Embryonic facial prominence (tissue), 1 donor: Measurements from ENCODE around the gene SLC2A10.
A peak's percentile ranks its signal among the peaks of the same experiment; 100 is the strongest.

Experiments used
- DNase-seq: peaks from one replicate; pipeline ENCODE4 v3.0.0-alpha.2; 2016; ENCODE audit errors: extremely low spot score

The SLC2A10 gene

DNA sequence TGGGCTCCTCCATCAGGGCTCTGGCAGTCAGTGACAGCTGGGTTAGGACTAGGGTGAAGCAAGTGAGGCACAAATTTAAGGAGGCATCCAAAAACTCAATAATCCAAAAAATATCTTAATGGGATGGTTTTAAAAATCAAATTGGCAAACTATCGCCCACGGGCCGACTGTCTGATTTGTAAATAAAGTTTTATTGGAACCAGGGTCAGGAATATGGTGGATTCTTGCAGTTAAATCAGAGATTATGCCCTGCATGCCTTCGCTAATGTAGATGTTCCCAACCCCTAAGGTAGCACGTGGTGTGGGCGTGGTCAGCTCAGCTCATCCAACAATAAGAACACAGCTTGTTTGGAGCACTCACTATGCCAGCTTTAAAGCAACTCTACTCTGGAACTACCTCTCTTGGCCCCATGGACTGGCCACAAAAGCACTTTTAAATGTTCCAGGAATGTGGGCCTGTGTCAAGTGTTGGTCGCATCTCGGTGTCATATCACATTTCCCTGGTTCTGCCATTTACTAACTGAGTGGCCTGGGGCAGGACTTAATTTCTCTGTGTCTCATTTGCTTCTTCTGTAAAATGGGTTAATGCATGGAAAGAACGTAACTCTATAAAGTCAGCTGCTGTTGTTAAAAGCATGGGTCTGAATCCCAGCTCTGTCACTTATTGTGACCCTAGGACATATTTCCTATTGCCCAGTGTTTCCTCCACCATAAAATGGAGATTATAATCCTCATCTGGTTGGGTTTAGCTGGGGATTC is 27.2 kb upstream of the SLC2A10 start:
- no peak for DNase-seq

DNA sequence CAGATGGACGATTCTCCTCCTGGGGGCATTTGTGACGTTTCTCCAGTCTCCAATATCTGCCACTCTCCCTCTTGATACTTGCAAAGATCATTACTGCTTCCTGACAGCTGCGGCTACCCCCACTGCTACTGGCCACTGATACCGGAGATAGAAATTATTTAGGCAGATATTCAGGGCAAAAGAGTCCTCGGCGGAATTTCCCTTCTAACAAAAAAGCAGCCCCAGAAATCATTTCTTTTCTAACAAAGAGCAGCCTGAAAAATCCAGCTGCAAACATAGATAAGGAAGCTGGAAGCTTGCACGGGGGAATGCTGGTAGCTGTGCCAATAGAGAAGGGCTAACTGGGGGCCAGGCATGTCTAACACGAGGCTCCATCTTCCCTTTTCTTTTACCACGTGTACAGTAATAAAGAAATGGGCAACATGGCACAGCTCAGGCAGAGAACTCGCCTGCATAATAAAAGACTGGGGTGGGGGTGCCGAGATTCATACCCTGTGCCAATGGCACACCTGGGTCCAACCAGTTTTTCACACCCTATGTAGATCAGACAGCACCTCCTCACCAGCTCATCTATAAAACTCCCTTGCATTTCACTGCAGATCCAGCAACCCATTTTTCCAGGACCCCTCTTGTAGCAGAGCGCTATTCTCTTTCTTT is 26.3 kb upstream of the SLC2A10 start:
- DNase-seq, result no peak

DNA sequence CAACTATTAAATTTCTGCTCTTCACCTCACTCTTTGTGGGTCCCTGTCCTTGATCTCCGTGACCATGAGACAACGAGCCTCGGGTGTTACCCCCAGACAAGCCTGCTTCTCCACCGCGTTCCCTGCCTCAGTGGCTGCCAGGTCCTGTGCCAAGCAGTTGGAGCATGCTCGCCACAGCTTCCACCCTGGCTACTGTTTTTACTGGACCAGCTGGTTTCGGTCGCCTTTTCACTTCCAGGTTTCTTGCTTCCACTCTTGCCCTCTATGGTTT is 25.8 kb upstream of the SLC2A10 start:
- no peak for DNase-seq

- no peak for DNase-seq
Measured at GRCh38 chr20:46683939-46684750, 25.3 kb upstream of the SLC2A10 start.

GRCh38 chr20:46688151-46689081 is 21.0 kb upstream of the SLC2A10 start:
- DNase-seq, result no peak

GRCh38 chr20:46689082-46689753 is 20.2 kb upstream of the SLC2A10 start, which contains the start of gene TP53RK:
Gene TP53RK, minus strand, starts transcription at chr20:46689444. Its CDS starts 30 bp downstream, at chr20:46689414.
- peak; percentile 100 for DNase-seq

- no peak for DNase-seq
Measured at GRCh38 chr20:46689754-46690085, 19.7 kb upstream of the SLC2A10 start.

DNA sequence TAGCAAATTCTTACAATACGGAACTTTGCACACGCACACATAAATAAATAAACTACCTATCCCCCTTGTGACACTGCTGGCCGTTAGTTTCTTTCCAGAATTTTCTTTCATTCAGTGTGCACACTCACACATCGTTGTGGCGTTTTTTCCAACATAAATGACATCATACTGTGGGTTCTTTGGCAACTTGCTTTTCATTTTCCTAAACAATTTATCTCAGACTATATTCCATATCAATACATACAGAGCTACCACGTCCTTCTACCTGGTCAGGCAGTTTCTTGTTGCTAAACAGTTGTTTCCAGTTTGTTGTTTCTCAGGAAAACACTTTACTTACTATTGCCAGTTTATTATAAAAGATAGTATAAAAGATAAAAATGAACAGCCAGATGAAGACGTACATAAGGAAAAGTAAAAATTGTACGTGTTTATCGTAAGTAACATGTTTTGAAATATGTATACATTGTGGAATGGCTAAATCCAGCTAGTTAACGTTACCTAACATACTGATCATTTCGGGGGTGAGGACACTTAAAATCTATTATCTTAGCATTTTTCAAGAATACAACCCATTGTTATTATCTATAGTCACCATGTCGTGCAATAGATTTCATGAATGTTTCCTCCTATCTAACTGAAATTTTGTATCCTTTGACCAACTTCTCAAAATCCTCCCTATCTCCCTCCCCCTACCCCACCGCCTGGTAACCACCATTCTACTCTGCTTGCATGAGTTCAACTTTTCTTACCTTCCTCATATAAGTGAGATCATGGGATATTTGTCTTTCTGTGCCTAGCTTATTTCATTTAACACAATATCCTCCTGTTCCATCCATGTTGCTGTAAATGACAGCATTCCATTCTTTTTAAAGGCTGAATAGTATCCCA is 19.0 kb upstream of the SLC2A10 start:
- no peak for DNase-seq

GRCh38 chr20:46691196-46691595 is 18.3 kb upstream of the SLC2A10 start:
- no peak for DNase-seq

- no peak for DNase-seq
Measured at GRCh38 chr20:46694484-46694883, 15.0 kb upstream of the SLC2A10 start.

- DNase-seq, result peak; percentile 70
Measured at GRCh38 chr20:46695892-46696291, 13.6 kb upstream of the SLC2A10 start.

- no peak for DNase-seq
Measured at GRCh38 chr20:46696791-46697279, 12.6 kb upstream of the SLC2A10 start.

GRCh38 chr20:46698788-46699187 is 10.7 kb upstream of the SLC2A10 start:
- DNase-seq, result no peak

GRCh38 chr20:46699651-46700359 is 9.6 kb upstream of the SLC2A10 start:
- no peak for DNase-seq

DNA sequence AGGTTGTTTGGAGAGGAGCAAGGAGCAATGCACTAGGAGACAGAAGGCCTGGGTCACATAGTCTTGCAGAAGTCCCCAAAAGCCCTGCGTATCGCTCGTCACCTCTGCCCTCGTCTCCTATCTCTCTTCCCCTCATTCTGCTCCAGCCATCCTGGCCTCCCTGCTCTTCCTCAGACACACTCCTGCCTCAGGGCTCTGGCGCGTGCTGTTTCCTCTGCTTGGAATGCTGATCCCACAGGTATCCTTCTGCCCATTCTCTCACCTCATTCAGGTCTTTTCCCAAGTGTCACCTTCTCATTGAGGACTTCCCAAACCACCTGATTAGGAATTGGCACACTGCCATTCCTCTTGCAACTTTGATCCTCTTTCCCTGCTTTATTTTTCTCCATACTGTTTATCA is 9.0 kb upstream of the SLC2A10 start:
- DNase-seq, result no peak

GRCh38 chr20:46701057-46701456 is 8.4 kb upstream of the SLC2A10 start:
- DNase-seq, result no peak

- DNase-seq, result no peak
Measured at GRCh38 chr20:46701556-46701955, 7.9 kb upstream of the SLC2A10 start.

DNA sequence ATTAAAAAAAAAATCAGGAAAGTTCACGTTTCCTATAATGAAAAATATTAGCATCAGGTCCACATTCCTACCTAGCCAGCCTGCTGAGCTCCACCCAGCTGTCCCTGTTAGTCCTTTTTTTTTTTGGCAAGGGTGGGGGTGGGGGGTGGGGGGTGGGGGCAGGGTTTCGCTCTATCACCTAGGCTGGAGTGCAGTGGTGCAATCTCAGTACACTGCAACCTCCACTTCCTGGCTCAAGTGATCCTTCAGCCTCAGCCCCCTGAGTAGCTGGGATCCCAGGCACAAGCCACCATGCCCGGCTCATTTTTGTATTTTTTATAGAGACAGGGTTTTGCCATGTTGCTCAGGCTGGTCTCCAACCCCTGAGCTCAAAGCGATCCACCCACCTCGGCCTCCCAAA is 7.5 kb upstream of the SLC2A10 start:
- no peak for DNase-seq

DNA sequence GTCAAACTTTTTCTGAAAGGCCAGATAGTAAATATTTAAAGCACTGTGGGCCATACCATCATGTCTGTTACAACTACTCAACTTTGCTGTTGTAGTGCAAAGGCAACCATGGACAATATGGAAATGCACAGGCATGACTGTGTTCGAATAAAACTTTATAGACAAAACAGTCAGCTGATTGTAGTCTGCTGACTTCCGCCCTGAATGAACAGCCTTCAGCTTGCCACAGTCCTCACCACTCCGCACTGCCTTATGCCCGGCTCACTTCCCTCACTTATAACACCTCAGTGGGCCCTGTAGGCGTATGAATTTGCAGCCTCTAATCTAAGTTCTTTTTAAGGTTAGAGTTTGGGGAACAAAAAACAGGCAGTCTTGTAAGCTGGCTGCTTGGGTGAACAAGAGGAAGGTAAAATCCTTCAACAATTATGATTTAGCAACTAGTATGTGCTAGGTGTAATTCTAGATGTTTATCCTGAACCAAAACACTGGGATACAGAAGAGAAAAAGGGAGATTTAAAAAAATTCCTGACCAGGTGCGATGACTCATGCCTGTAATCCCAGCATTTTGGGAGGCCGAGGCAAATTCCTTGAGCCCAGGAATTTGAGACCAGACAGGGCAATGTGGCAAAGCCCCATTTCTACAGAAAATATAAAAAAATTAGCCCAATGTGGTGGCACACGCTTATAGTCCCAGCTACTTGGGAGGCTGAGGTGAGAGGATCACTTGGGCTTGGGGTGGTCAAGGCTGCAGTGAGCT is 6.8 kb upstream of the SLC2A10 start:
- DNase-seq, result no peak
